K562 (cell line): ENCODE results near the gene MDK. TPM values are rescaled to one million over a fixed set of nuclear protein-coding genes. Genes with fewer than 3 reads are reported as not detected.

Experiments
- ARID1B ChIP-seq: fragments of 450-650 bp; IDR thresholded peaks from 2 replicates; pipeline ENCODE4 v1.6.1; 2016; ENCODE audit warnings: antibody characterized with exemption, mild to moderate bottlenecking, inconsistent platforms
- E2F4 ChIP-seq: sonication (generic); formaldehyde crosslinking; IDR thresholded peaks from 2 replicates; pipeline ENCODE4 v1.8.0; 2022; ENCODE audit warnings: mild to moderate bottlenecking, low read depth, missing genetic modification reagents
- ETV5 ChIP-seq: sonication (generic); formaldehyde crosslinking; IDR thresholded peaks from 2 replicates; pipeline ENCODE4 v1.4.0; 2020; ENCODE audit warnings: low read depth, mild to moderate bottlenecking, missing genetic modification reagents
- FOS ChIP-seq: IDR thresholded peaks from 3 replicates; pipeline ENCODE4 v1.6.1; 2011; ENCODE audit not compliant: insufficient read length; ENCODE audit errors: extremely low read depth
- HEY1 ChIP-seq: fragments of 250-450 bp; sonication (Bioruptor Pico); IDR thresholded peaks from 2 replicates; pipeline ENCODE4 v1.5.0; 2020; ENCODE audit warnings: mild to moderate bottlenecking, moderate library complexity, borderline replicate concordance
- HNRNPL ChIP-seq: fragments of 200-400 bp; formaldehyde crosslinking; IDR thresholded peaks from 2 replicates; pipeline ENCODE4 v1.6.1; 2017; ENCODE audit warnings: low read depth, mild to moderate bottlenecking, low read length
- MAX ChIP-seq: sonication (generic); formaldehyde crosslinking; IDR thresholded peaks from 2 replicates; pipeline ENCODE4 v1.9.0; 2022; ENCODE audit warnings: mild to moderate bottlenecking, missing genetic modification reagents
- MAZ ChIP-seq, 2 experiments: fragments of 450-650 bp in 1 of 2; sonication (generic) in 1 of 2; formaldehyde crosslinking; IDR thresholded peaks in 1 of 2; conservative IDR thresholded peaks in 1 of 2; 2 replicates each; pipeline versions ENCODE4 v1.4.0 to v1.5.0; 2020; ENCODE audit warnings: mild to moderate bottlenecking in 1 of 2, missing genetic modification reagents in 1 of 2
- POLR2G ChIP-seq: fragments of 200-400 bp; formaldehyde crosslinking; IDR thresholded peaks from 2 replicates; pipeline ENCODE4 v1.6.1; 2017; ENCODE audit warnings: low read depth, mild to moderate bottlenecking, antibody characterized with exemption, low read length, moderate library complexity
- SIX5 ChIP-seq, 2 experiments: IDR thresholded peaks; 2 replicates each; pipeline ENCODE4 v1.6.1; 2011; ENCODE audit warnings: low read length in 2 of 2, borderline replicate concordance in 1 of 2, low read depth in 1 of 2, mild to moderate bottlenecking in 1 of 2, moderate library complexity in 1 of 2; ENCODE audit not compliant: insufficient read depth in 1 of 2
- ZBTB2 ChIP-seq: fragments of 450-650 bp; IDR thresholded peaks from 2 replicates; pipeline ENCODE4 v1.6.1; 2016; ENCODE audit warnings: antibody characterized with exemption
- ZNF184 ChIP-seq: sonication (generic); formaldehyde crosslinking; IDR thresholded peaks from 2 replicates; pipeline ENCODE4 v1.5.0; 2020; ENCODE audit warnings: missing genetic modification reagents
- ZNF639 ChIP-seq, 2 experiments: fragments of 200-800 bp in 1 of 2; sonication (Bioruptor generic) in 1 of 2; sonication (generic) in 1 of 2; formaldehyde crosslinking in 1 of 2; IDR thresholded peaks in 1 of 2; conservative IDR thresholded peaks in 1 of 2; 2 replicates each; pipeline versions ENCODE4 v1.5.0 to v1.6.1; 2016 to 2020; ENCODE audit warnings: missing compliant biosample characterization in 1 of 2, missing genetic modification characterization in 1 of 2, missing genetic modification reagents in 1 of 2
- ZNF76 ChIP-seq: fragments of 250-450 bp; sonication (Bioruptor Pico); IDR thresholded peaks from 2 replicates; pipeline ENCODE4 v1.4.0; 2020; ENCODE audit warnings: mild to moderate bottlenecking, moderate library complexity, borderline replicate concordance
- polyA plus RNA-seq, 8 experiments: library from polyadenylated mRNA; depleted of rRNA in 4 of 8; stranded (reverse) in 5 of 8; unstranded in 3 of 8; fragments of >200 nt; fragmentation: Nextera tagmentation in 2 of 8; fragmentation: Illumina TruSeq in 1 of 8; extraction: Ambion mirVana in 2 of 8; extraction: Trizol in 1 of 8; gene quantifications; 2 replicates each; pipeline versions ENCODE4 v1.2.1 to v1.2.3, GENCODE V29; 2011 to 2014; ENCODE audit warnings: inconsistent platforms in 1 of 8, missing spikeins in 1 of 8
- total RNA-seq, 7 experiments: library from RNA; depleted of rRNA in 6 of 7; stranded (reverse); fragments of >200 nt in 6 of 7; fragmentation: Illumina TruSeq in 2 of 7; extraction: Trizol in 2 of 7; gene quantifications; 2 replicates each; pipeline versions ENCODE4 v1.2.1 to v1.2.3, GENCODE V29; 2011 to 2021; ENCODE audit warnings: low replicate concordance in 1 of 7
- TF ChIP-seq, protein P1 (sequence below): fragments of 450-650 bp; IDR thresholded peaks from 2 replicates; pipeline ENCODE4 v1.7.1; 2018; ENCODE audit warnings: mild to moderate bottlenecking, low read depth; ENCODE audit not compliant: partially characterized antibody
- TF ChIP-seq, protein P2 (sequence below): fragments of 450-650 bp; formaldehyde crosslinking; IDR thresholded peaks from 2 replicates; pipeline ENCODE4 v1.4.0; 2020; ENCODE audit warnings: mild to moderate bottlenecking, mixed read lengths

The MDK gene
- total and polyA plus RNA-seq, 9 of the 15 experiments (the other 6 are each of a cell fraction or from before 2014, with no cell fraction given): 20.7 to 700 (median 350) TPM

GRCh38 chr11:46389450-46390330 is 8.2 kb downstream of the MDK start (continued):
- TF ChIP-seq ZNF639 (CRISPR knock-in tag; conservative IDR thresholded peaks at IDR 0.05 in 1 of 2, IDR thresholded peaks at IDR 0.05 in 1 of 2) (no peak), HNRNPL (peak; percentile 89; the same call in 1 of the 2 replicates), ARID1B (no peak), MAX (CRISPR knock-in tag) (peak; percentile 65; the same call in 1 of the 2 replicates), POLR2G (peak; percentile 31; the same call in 1 of the 2 replicates), ZNF76 (CRISPR knock-in tag) (no peak), SIX5 (IDR thresholded peaks at IDR 0.05; ENCODE audit: borderline replicate concordance in 1 of 2, insufficient read depth in 1 of 2, low read depth in 1 of 2, low read length in 2 of 2) (no peak), HEY1 (CRISPR knock-in tag) (no peak), ETV5 (CRISPR knock-in tag) (peak; percentile 64; the same call in 1 of the 2 replicates), ZBTB2 (peak; percentile 32; the same call in 1 of the 2 replicates), ZNF184 (CRISPR knock-in tag) (no peak), MAZ (CRISPR knock-in tag; conservative IDR thresholded peaks at IDR 0.05 in 1 of 2, IDR thresholded peaks at IDR 0.05 in 1 of 2) (peak; percentile 33 to 68; a peak in 2 of 4 replicates), FOS (no peak), E2F4 (CRISPR knock-in tag) (peak; percentile 79; the same call in 1 of the 2 replicates)
- TF ChIP-seq, protein P1, sequence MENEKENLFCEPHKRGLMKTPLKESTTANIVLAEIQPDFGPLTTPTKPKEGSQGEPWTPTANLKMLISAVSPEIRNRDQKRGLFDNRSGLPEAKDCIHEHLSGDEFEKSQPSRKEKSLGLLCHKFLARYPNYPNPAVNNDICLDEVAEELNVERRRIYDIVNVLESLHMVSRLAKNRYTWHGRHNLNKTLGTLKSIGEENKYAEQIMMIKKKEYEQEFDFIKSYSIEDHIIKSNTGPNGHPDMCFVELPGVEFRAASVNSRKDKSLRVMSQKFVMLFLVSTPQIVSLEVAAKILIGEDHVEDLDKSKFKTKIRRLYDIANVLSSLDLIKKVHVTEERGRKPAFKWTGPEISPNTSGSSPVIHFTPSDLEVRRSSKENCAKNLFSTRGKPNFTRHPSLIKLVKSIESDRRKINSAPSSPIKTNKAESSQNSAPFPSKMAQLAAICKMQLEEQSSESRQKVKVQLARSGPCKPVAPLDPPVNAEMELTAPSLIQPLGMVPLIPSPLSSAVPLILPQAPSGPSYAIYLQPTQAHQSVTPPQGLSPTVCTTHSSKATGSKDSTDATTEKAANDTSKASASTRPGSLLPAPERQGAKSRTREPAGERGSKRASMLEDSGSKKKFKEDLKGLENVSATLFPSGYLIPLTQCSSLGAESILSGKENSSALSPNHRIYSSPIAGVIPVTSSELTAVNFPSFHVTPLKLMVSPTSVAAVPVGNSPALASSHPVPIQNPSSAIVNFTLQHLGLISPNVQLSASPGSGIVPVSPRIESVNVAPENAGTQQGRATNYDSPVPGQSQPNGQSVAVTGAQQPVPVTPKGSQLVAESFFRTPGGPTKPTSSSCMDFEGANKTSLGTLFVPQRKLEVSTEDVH: no peak
- TF ChIP-seq, protein P2, sequence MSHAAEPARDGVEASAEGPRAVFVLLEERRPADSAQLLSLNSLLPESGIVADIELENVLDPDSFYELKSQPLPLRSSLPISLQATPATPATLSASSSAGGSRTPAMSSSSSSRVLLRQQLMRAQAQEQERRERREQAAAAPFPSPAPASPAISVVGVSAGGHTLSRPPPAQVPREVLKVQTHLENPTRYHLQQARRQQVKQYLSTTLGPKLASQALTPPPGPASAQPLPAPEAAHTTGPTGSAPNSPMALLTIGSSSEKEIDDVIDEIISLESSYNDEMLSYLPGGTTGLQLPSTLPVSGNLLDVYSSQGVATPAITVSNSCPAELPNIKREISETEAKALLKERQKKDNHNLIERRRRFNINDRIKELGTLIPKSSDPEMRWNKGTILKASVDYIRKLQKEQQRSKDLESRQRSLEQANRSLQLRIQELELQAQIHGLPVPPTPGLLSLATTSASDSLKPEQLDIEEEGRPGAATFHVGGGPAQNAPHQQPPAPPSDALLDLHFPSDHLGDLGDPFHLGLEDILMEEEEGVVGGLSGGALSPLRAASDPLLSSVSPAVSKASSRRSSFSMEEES (CRISPR knock-in tag): no peak
